ENCODE data around the gene SNIP1.

DNA sequence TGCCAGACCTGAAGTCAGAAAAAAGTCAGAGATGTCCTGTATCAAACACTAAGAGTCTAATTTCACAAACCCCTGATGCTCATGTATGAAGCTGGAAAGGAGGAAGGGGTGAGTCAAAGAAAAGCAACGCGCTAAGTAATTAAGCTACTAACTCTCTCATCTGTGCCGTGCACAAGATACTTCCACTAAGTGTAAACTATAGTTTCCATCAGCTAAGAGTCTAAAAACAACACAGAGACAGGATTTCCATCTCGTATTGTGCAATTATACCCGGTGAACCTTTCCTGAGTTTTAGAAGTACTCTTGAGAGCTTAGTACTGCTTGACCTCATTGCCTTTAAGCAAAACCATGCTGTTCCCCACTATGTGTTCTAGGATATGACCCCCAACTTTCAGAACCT, 21.6 kb upstream of the SNIP1 start:
- no peak for TF ChIP-seq EZH2 (IDR thresholded peaks at IDR 0.05; ENCODE audit: borderline replicate concordance, low read depth, low read length, severe bottlenecking)
- TF ChIP-seq, protein P1, sequence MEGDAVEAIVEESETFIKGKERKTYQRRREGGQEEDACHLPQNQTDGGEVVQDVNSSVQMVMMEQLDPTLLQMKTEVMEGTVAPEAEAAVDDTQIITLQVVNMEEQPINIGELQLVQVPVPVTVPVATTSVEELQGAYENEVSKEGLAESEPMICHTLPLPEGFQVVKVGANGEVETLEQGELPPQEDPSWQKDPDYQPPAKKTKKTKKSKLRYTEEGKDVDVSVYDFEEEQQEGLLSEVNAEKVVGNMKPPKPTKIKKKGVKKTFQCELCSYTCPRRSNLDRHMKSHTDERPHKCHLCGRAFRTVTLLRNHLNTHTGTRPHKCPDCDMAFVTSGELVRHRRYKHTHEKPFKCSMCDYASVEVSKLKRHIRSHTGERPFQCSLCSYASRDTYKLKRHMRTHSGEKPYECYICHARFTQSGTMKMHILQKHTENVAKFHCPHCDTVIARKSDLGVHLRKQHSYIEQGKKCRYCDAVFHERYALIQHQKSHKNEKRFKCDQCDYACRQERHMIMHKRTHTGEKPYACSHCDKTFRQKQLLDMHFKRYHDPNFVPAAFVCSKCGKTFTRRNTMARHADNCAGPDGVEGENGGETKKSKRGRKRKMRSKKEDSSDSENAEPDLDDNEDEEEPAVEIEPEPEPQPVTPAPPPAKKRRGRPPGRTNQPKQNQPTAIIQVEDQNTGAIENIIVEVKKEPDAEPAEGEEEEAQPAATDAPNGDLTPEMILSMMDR (IDR thresholded peaks at IDR 0.05; ENCODE audit: borderline replicate concordance, extremely low read depth, low read length, poor library complexity, severe bottlenecking): no peak
